HEK293 (cell line): ENCODE measurements around the gene HMCN2.

Experiments
- CTCF ChIA-PET: fragments of 350-600 bp; formaldehyde crosslinking; extraction: SDS; loops from one replicate; lab custom pipeline; 2021; ENCODE audit warnings: antibody characterized with exemption; lab: Yijun Ruan, JAX
- POLR2A ChIA-PET: fragments of 300-600 bp; formaldehyde crosslinking; extraction: SDS; loops from one replicate; lab custom pipeline; 2020; ENCODE audit warnings: antibody characterized with exemption, inconsistent platforms; lab: Yijun Ruan, JAX
- H3K27ac ChIP-seq: fragments of 200-500 bp; sonication (Bioruptor generic); 2 replicates; pipeline ENCODE4 v1.5.1; 2014; ENCODE audit warnings: low read depth, low read length, control low read depth, inconsistent platforms; ENCODE audit errors: extremely low read depth
- H3K36me3 ChIP-seq, 2 experiments: fragments of 200-500 bp in 1 of 2; sonication (Bioruptor generic) in 1 of 2; 1 replicate in 1 of 2; 2 replicates in 1 of 2; pipeline ENCODE4 v1.5.1; 2014 to 2017; ENCODE audit warnings: inconsistent platforms in 2 of 2, low read length in 2 of 2; ENCODE audit not compliant: control insufficient read depth in 2 of 2, insufficient read depth in 1 of 2
- H3K4me1 ChIP-seq: fragments of 200-500 bp; sonication (Bioruptor generic); 2 replicates; pipeline ENCODE4 v1.5.1; 2014; ENCODE audit warnings: mild to moderate bottlenecking, low read length, inconsistent platforms; ENCODE audit not compliant: control insufficient read depth, insufficient read depth
- H3K4me3 ChIP-seq: 2 replicates; pipeline ENCODE4 v1.5.1; 2011; ENCODE audit warnings: low read depth, mild to moderate bottlenecking, control low read depth, low read length, moderate library complexity
- H3K9me3 ChIP-seq: fragments of 200-500 bp; sonication (Bioruptor generic); 2 replicates; pipeline ENCODE4 v1.5.1; 2014; ENCODE audit warnings: low read depth, low read length, inconsistent platforms; ENCODE audit not compliant: control insufficient read depth, insufficient read depth
- KLF7 ChIP-seq: fragments of 450-650 bp; formaldehyde crosslinking; IDR thresholded peaks from 2 replicates; pipeline ENCODE4 v1.5.1; 2016; ENCODE audit warnings: missing biosample characterization, missing genetic modification characterization, borderline replicate concordance
- MYNN ChIP-seq: fragments of 450-650 bp; formaldehyde crosslinking; IDR thresholded peaks from 2 replicates; pipeline ENCODE4 v1.5.1; 2016; ENCODE audit warnings: missing biosample characterization, missing genetic modification characterization, borderline replicate concordance
- SCRT1 ChIP-seq: fragments of 450-650 bp; formaldehyde crosslinking; IDR thresholded peaks from 2 replicates; pipeline ENCODE4 v1.5.1; 2016; ENCODE audit warnings: missing biosample characterization, missing genetic modification characterization, borderline replicate concordance
- SETDB1 ChIP-seq: IDR thresholded peaks from one replicate; pipeline ENCODE4 v1.6.1; 2017; ENCODE audit warnings: mild to moderate bottlenecking, low read length, moderate library complexity, mixed read lengths; ENCODE audit not compliant: insufficient read length
- ZBTB7A ChIP-seq: fragments of 450-650 bp; formaldehyde crosslinking; IDR thresholded peaks from 2 replicates; pipeline ENCODE4 v1.5.1; 2016; ENCODE audit warnings: low read depth, missing biosample characterization, missing genetic modification characterization
- ZNF133 ChIP-seq: fragments of 450-650 bp; formaldehyde crosslinking; IDR thresholded peaks from 2 replicates; pipeline ENCODE4 v1.5.1; 2016; ENCODE audit warnings: missing biosample characterization, missing genetic modification characterization
- ZNF24 ChIP-seq: fragments of 450-650 bp; formaldehyde crosslinking; IDR thresholded peaks from 2 replicates; pipeline ENCODE4 v1.5.1; 2016; ENCODE audit warnings: missing biosample characterization, missing genetic modification characterization
- ZNF274 ChIP-seq, 2 experiments: fragments of 200-500 bp in 1 of 2; fragments of 450-650 bp in 1 of 2; sonication (Bioruptor generic) in 1 of 2; formaldehyde crosslinking in 1 of 2; IDR thresholded peaks; 2 replicates each; pipeline versions ENCODE4 v1.5.1 to v1.6.1; 2014 to 2016; ENCODE audit warnings: borderline replicate concordance in 1 of 2, inconsistent platforms in 1 of 2, low read length in 1 of 2, missing biosample characterization in 1 of 2, missing genetic modification characterization in 1 of 2
- ZNF394 ChIP-seq: fragments of 450-650 bp; formaldehyde crosslinking; IDR thresholded peaks from 2 replicates; pipeline ENCODE4 v1.5.1; 2016; ENCODE audit warnings: missing biosample characterization, missing genetic modification characterization, mild to moderate bottlenecking, moderate library complexity, borderline replicate concordance
- ZNF433 ChIP-seq: fragments of 450-650 bp; formaldehyde crosslinking; IDR thresholded peaks from 2 replicates; pipeline ENCODE4 v1.5.1; 2016; ENCODE audit warnings: missing biosample characterization, missing genetic modification characterization, low read depth
- ZNF664 ChIP-seq: fragments of 450-650 bp; formaldehyde crosslinking; IDR thresholded peaks from 2 replicates; pipeline ENCODE4 v1.5.1; 2016; ENCODE audit warnings: missing biosample characterization, missing genetic modification characterization
- ZNF677 ChIP-seq: fragments of 450-650 bp; IDR thresholded peaks from 2 replicates; pipeline ENCODE4 v1.5.0; 2018; ENCODE audit warnings: missing biosample characterization, mild to moderate bottlenecking, missing genetic modification characterization, moderate library complexity
- ZNF701 ChIP-seq: fragments of 450-650 bp; formaldehyde crosslinking; IDR thresholded peaks from 2 replicates; pipeline ENCODE4 v1.5.1; 2016; ENCODE audit warnings: missing biosample characterization, missing genetic modification characterization
- ZNF768 ChIP-seq: fragments of 450-650 bp; formaldehyde crosslinking; IDR thresholded peaks from 2 replicates; pipeline ENCODE4 v1.5.1; 2018; ENCODE audit warnings: missing biosample characterization, mild to moderate bottlenecking, missing genetic modification characterization
- ZNF830 ChIP-seq: fragments of 450-650 bp; IDR thresholded peaks from 2 replicates; pipeline ENCODE4 v1.5.0; 2018; ENCODE audit warnings: missing biosample characterization, missing genetic modification characterization, low read depth, mild to moderate bottlenecking, moderate library complexity
- TF ChIP-seq, protein P1 (sequence below): fragments of 450-650 bp; formaldehyde crosslinking; IDR thresholded peaks from 2 replicates; pipeline ENCODE4 v1.5.1; 2016; ENCODE audit warnings: missing biosample characterization, missing genetic modification characterization
- TF ChIP-seq, protein P2 (sequence below): fragments of 450-650 bp; formaldehyde crosslinking; IDR thresholded peaks from 2 replicates; pipeline ENCODE4 v1.5.1; 2016; ENCODE audit warnings: missing biosample characterization, missing genetic modification characterization

Gene HMCN2

DNA sequence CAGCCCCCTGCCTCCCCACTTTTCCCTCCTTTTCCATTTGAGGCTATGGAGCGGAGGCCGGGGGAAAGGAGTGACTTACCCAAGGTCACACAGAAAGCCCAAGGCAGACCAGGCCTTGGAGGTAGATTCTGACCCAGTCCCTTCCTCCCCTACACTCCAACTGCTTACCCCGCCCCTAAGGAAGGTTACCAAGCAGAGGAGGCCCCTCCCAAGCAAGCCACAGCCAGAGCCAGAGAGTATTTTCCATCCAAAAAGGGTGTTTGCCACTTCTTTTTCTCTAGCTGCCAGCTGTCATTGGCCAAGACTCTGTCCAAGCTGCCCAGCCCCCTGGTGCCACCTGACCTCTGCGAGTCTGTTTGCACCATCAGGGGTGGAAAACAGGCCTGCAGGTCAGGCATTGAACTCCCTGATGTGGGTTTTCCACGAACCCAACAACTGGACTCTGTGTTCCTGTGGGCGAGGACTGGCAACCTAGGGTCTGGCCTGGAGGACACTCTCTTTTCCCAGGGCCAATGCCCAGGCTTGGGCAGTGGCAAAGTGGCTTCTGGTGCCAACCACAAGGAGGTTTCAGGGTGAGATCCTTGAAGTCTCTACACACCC lies 172.9 kb downstream of the HMCN2 start:
- H3K36me3 ChIP-seq = no peaks in the 10 kb centered on the region
- TF ChIP-seq ZNF133 (tag by site-specific recombination) = no peak
- no peak for TF ChIP-seq KLF7 (tag by site-specific recombination)
- TF ChIP-seq ZNF274 (IDR thresholded peaks at IDR 0.05; ENCODE audit: low read length) = no peak
- no peak for TF ChIP-seq ZNF274 (tag by site-specific recombination; IDR thresholded peaks at IDR 0.05; ENCODE audit: borderline replicate concordance)
- no peak for TF ChIP-seq ZNF664 (tag by site-specific recombination)
- TF ChIP-seq ZBTB7A (tag by site-specific recombination) = no peak
- no peak for TF ChIP-seq ZNF701 (tag by site-specific recombination)
- TF ChIP-seq SCRT1 (tag by site-specific recombination) = no peak
- no peak for TF ChIP-seq ZNF677 (tag by site-specific recombination)
- TF ChIP-seq, protein P1, sequence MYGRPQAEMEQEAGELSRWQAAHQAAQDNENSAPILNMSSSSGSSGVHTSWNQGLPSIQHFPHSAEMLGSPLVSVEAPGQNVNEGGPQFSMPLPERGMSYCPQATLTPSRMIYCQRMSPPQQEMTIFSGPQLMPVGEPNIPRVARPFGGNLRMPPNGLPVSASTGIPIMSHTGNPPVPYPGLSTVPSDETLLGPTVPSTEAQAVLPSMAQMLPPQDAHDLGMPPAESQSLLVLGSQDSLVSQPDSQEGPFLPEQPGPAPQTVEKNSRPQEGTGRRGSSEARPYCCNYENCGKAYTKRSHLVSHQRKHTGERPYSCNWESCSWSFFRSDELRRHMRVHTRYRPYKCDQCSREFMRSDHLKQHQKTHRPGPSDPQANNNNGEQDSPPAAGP (tag by site-specific recombination) = no peak
- no peak for TF ChIP-seq ZNF830
- TF ChIP-seq, protein P2, sequence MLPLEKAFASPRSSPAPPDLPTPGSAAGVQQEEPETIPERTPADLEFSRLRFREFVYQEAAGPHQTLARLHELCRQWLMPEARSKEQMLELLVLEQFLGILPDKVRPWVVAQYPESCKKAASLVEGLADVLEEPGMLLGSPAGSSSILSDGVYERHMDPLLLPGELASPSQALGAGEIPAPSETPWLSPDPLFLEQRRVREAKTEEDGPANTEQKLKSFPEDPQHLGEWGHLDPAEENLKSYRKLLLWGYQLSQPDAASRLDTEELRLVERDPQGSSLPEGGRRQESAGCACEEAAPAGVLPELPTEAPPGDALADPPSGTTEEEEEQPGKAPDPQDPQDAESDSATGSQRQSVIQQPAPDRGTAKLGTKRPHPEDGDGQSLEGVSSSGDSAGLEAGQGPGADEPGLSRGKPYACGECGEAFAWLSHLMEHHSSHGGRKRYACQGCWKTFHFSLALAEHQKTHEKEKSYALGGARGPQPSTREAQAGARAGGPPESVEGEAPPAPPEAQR = no peak
- TF ChIP-seq, all 188 proteins: peak for 0
- ChIA-PET POLR2A (interaction anchor here (1.1 kb wide), 2 partner anchors 10 to 255 kb away, joined by 3 read pairs; no protein-coding TSS in a partner anchor), CTCF (interaction anchor here (0.5 to 0.7 kb wide), 2 partner anchors 91 to 339 kb away, joined by 3 to 4 read pairs; no protein-coding TSS in a partner anchor)
- Histone ChIP-seq H3K27ac (no peak overlapping the region), H3K4me1 (no peaks in the 10 kb centered on the region), H3K9me3 (no peaks in the 10 kb centered on the region), H3K4me3 (no peak overlapping the region)

DNA sequence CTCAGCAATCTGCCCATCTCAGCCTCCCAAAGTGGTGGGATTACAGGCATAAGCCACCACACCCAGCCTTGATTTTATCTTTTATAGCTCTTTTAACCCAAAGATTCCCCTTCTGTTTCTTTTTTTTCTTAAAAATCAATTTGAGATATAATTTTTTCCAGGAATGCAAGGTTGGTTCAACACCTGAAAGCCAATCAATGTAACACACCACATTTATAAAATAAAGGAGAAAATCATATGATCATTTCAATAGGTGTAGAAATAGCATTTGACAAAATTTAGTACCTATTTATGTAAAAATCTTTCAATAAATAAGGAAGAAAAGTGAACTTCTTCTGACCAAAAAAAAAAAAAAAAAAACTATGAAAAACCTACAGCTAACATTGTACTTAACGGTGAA lies 175.5 kb downstream of the HMCN2 start:
- Histone ChIP-seq H3K27ac (no peak overlapping the region), H3K9me3 (no peaks in the 10 kb centered on the region), H3K4me1 (no peaks in the 10 kb centered on the region), H3K4me3 (no peak overlapping the region), H3K36me3 (no peaks in the 10 kb centered on the region)
- no peak for TF ChIP-seq ZNF394 (tag by site-specific recombination)
- TF ChIP-seq SETDB1 = peak; percentile 83
- TF ChIP-seq MYNN (tag by site-specific recombination) = no peak
- ChIA-PET POLR2A (no interaction called here), CTCF (interaction anchor here (0.9 kb wide), 1 partner anchor 243 kb away, joined by 3 read pairs; no protein-coding TSS in a partner anchor)

DNA sequence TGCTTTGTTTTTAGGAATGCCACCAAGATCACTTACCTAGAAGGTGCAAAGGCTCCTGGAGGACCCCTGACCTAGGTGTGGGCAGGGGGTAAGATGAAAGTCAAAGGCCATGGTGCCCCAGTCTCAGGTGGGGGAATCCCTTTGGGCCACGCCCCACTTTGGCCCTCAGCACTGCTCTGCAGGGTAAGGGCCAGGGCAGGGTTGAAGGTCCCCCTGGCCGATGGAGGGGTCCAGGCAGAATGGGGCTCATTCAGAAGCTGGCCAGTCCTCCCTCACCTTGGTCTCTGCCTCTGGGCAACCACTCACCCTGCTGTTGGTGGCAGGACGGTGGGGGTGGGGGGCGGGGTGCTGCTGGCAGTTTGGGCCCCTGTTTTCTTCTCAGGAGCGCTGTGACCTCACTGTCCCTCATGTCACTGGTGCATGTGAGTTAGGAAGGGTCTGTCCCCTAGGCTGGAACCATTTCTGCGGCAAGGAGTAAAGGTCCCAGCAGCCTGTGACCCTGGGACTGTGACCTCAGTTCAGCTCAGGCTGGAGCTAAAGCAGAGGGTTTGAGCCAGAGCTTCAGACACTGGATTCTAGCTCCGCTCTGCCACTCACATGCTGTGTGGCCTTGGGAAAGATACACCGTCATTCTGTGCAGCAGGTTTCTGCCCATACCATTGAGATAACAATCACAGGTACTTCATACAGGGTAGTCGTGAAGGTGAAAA lies 177.3 kb downstream of the HMCN2 start:
- peaks cover 5% of the 10 kb centered on the region for H3K4me1 ChIP-seq
- no peak overlapping the region for H3K27ac ChIP-seq
- no peak for TF ChIP-seq ZNF433 (tag by site-specific recombination)
- TF ChIP-seq ZNF24 (tag by site-specific recombination) = no peak
- TF ChIP-seq ZNF768 (tag by site-specific recombination) = peak; percentile 52; the same call in 1 of the 2 replicates
- TF ChIP-seq, all 188 proteins: peak for 1
- H3K9me3 ChIP-seq = no peaks in the 10 kb centered on the region
- H3K36me3 ChIP-seq = no peaks in the 10 kb centered on the region
- CTCF ChIA-PET = interaction anchor here (0.6 kb wide), 1 partner anchor 161 kb away, joined by 3 read pairs; no protein-coding TSS in a partner anchor
- H3K4me3 ChIP-seq = no peak overlapping the region
- POLR2A ChIA-PET = no interaction called here
